HCT116 (cell line): ENCODE measurements around the gene OOSP4A. TPM values are rescaled to one million over a fixed set of nuclear protein-coding genes. Genes with fewer than 3 reads are reported as not detected.

Source experiments
- ATAC-seq: fragments of 200-7000 bp; cut with Tn5 transposase; 2 replicates; pipeline ENCODE4 v1.9.1; 2020; ENCODE audit warnings: mild to moderate bottlenecking, moderate library complexity
- BruUV-seq: library from RNA; stranded (reverse); fragments of 400-500 nt; replicated peaks from 2 replicates; lab custom pipeline; 2021; lab: Mats Ljungman, UMichigan
- CTCF ChIA-PET: fragments of 300-600 bp; sonication (Branson Sonifier 250); formaldehyde crosslinking; loops from one replicate; lab custom pipeline; 2021; ENCODE audit warnings: antibody characterized with exemption; lab: Charles Lee
- POLR2A ChIA-PET: fragments of 300-600, 350-600 bp; sonication (Branson Sonifier 250); formaldehyde crosslinking; loops from one replicate; lab custom pipeline; 2021; ENCODE audit warnings: antibody characterized with exemption; lab: Charles Lee
- RAD21 ChIA-PET, 2 experiments: fragments of 300-600 bp; sonication (Branson Sonifier 250); formaldehyde crosslinking; loops; one replicate each; lab custom pipeline; 2023; ENCODE audit warnings: low total read pairs in 2 of 2; ENCODE audit not compliant: uncharacterized antibody in 2 of 2, unreplicated experiment in 2 of 2, low non-redundant PET in 1 of 2; lab: Charles Lee
- DNase-seq: peaks from one replicate; pipeline ENCODE4 v3.0.0-alpha.2; 2010; ENCODE audit warnings: low read depth, low spot score
- H2AFZ ChIP-seq: fragments of 200-600 bp; shearing (Covaris generic), sonication (generic); 2 replicates; pipeline ENCODE4 v1.6.1; 2017; ENCODE audit warnings: low read depth, mixed run types, mixed read lengths, antibody characterized with exemption, low read length; ENCODE audit not compliant: poor library complexity, severe bottlenecking
- H3K27ac ChIP-seq: 2 replicates; pipeline ENCODE4 v1.5.1; 2012; ENCODE audit warnings: low read depth, low read length
- H3K27me3 ChIP-seq: fragments of 200-600 bp; sonication (generic); 2 replicates; pipeline ENCODE4 v1.6.1; 2016; ENCODE audit warnings: mixed run types, low read length, mixed read lengths; ENCODE audit not compliant: insufficient read depth
- H3K36me3 ChIP-seq, 2 experiments: fragments of 200-500 bp in 1 of 2; fragments of 200-600 bp in 1 of 2; sonication (Bioruptor generic) in 1 of 2; sonication (generic) in 1 of 2; 2 replicates each; pipeline versions ENCODE4 v1.5.1 to v1.6.1; 2014 to 2016; ENCODE audit warnings: low read length in 2 of 2, inconsistent platforms in 1 of 2, mixed read lengths in 1 of 2, mixed run types in 1 of 2; ENCODE audit not compliant: insufficient read depth in 2 of 2, control insufficient read depth in 1 of 2
- H3K4me1 ChIP-seq, 2 experiments: fragments of 200-600 bp in 1 of 2; sonication (generic) in 1 of 2; 2 replicates each; pipeline versions ENCODE4 v1.5.1 to v1.6.1; 2012 to 2017; ENCODE audit warnings: low read length in 2 of 2, inconsistent platforms in 1 of 2, mild to moderate bottlenecking in 1 of 2, mixed read lengths in 1 of 2, mixed run types in 1 of 2, moderate library complexity in 1 of 2; ENCODE audit not compliant: insufficient read depth in 2 of 2, control insufficient read depth in 1 of 2
- H3K4me2 ChIP-seq: fragments of 200-600 bp; sonication (generic); 2 replicates; pipeline ENCODE4 v1.6.1; 2017; ENCODE audit warnings: mixed run types, low read length, mixed read lengths
- H3K4me3 ChIP-seq, 2 experiments: fragments of 200-600 bp in 1 of 2; sonication (generic) in 1 of 2; replicated peaks in 1 of 2; 2 replicates each; pipeline ENCODE4 v1.5.1; 2011 to 2016; ENCODE audit warnings: low read length in 2 of 2, control low read depth in 1 of 2, low read depth in 1 of 2, mild to moderate bottlenecking in 1 of 2, mixed read lengths in 1 of 2, mixed run types in 1 of 2
- H3K79me2 ChIP-seq: fragments of 200-600 bp; sonication (generic); 2 replicates; pipeline ENCODE4 v1.6.1; 2017; ENCODE audit warnings: mild to moderate bottlenecking, mixed run types, low read length, moderate library complexity, mixed read lengths; ENCODE audit not compliant: insufficient read depth
- H3K9ac ChIP-seq: fragments of 200-600 bp; sonication (generic); 2 replicates; pipeline ENCODE4 v1.6.1; 2016; ENCODE audit warnings: low read length, mixed read lengths
- H3K9me2 ChIP-seq: fragments of 200-600 bp; sonication (generic), shearing (Covaris generic); 2 replicates; pipeline ENCODE4 v1.6.1; 2017; ENCODE audit warnings: mixed run types, mild to moderate bottlenecking, moderate library complexity; ENCODE audit not compliant: insufficient read depth
- H3K9me3 ChIP-seq, 2 experiments: fragments of 200-500 bp in 1 of 2; fragments of 200-600 bp in 1 of 2; sonication (Bioruptor generic) in 1 of 2; sonication (generic) in 1 of 2; 2 replicates each; pipeline ENCODE4 v1.6.1; 2014 to 2017; ENCODE audit warnings: low read length in 2 of 2, mixed read lengths in 2 of 2, inconsistent platforms in 1 of 2, low read depth in 1 of 2, mild to moderate bottlenecking in 1 of 2, mixed run types in 1 of 2, moderate library complexity in 1 of 2; ENCODE audit not compliant: control insufficient read depth in 1 of 2, insufficient read depth in 1 of 2
- H4K20me1 ChIP-seq: fragments of 200-600 bp; sonication (generic), shearing (Covaris generic); 2 replicates; pipeline ENCODE4 v1.6.1; 2017; ENCODE audit warnings: mixed run types, mild to moderate bottlenecking, moderate library complexity; ENCODE audit not compliant: insufficient read depth
- CBX3 ChIP-seq: IDR thresholded peaks from 2 replicates; pipeline ENCODE4 v1.6.1; 2012; ENCODE audit warnings: low read depth
- JUND ChIP-seq: IDR thresholded peaks from 2 replicates; pipeline ENCODE4 v1.6.1; 2012
- MAX ChIP-seq: IDR thresholded peaks from 2 replicates; pipeline ENCODE4 v1.6.1; 2012
- POLR2A ChIP-seq: IDR thresholded peaks from 2 replicates; pipeline ENCODE4 v1.7.0; 2011; ENCODE audit warnings: borderline replicate concordance; ENCODE audit not compliant: insufficient read depth, insufficient read length; ENCODE audit errors: extremely low read depth
- POLR2AphosphoS5 ChIP-seq: IDR thresholded peaks from 2 replicates; pipeline ENCODE4 v1.6.1; 2011; ENCODE audit warnings: mild to moderate bottlenecking, low read depth, low read length, moderate library complexity
- SIN3A ChIP-seq: IDR thresholded peaks from 2 replicates; pipeline ENCODE4 v1.6.1; 2012; ENCODE audit warnings: low read depth
- YY1 ChIP-seq: IDR thresholded peaks from 2 replicates; pipeline ENCODE4 v1.6.1; 2011; ENCODE audit warnings: low read length, low read depth, moderate library complexity, mild to moderate bottlenecking; ENCODE audit not compliant: insufficient replicate concordance; ENCODE audit errors: extremely low read depth
- ZFX ChIP-seq: fragments of 450-650 bp; IDR thresholded peaks from 2 replicates; pipeline ENCODE4 v1.6.1; 2017
- ZNF274 ChIP-seq: fragments of 200-500 bp; sonication (Bioruptor generic); IDR thresholded peaks from 2 replicates; pipeline ENCODE4 v1.6.1; 2014; ENCODE audit warnings: mild to moderate bottlenecking, low read depth, low read length, inconsistent platforms
- intact Hi-C: fragments of 100-400 bp; cut with micrococcal nuclease; formaldehyde crosslinking; loops from 2 replicates; pipeline ENCODE4 v1.10.0; 2022
- total RNA-seq: library from RNA; stranded (reverse); gene quantifications from one replicate; pipeline ENCODE4 v1.2.1, GENCODE V29; 2021; ENCODE audit not compliant: unreplicated experiment
- TF ChIP-seq, protein P1 (sequence below): IDR thresholded peaks from 2 replicates; pipeline ENCODE4 v1.6.1; 2012; ENCODE audit warnings: low read depth
- TF ChIP-seq, protein P2 (sequence below): IDR thresholded peaks from 2 replicates; pipeline ENCODE4 v1.6.1; 2011; ENCODE audit warnings: mild to moderate bottlenecking, low read length, moderate library complexity; ENCODE audit not compliant: insufficient replicate concordance; ENCODE audit errors: extremely low read depth

The OOSP4A gene
- total RNA-seq, 1 experiment from 2014 or later, result not detected

- no peak for TF ChIP-seq SIN3A
- TF ChIP-seq, protein P1, sequence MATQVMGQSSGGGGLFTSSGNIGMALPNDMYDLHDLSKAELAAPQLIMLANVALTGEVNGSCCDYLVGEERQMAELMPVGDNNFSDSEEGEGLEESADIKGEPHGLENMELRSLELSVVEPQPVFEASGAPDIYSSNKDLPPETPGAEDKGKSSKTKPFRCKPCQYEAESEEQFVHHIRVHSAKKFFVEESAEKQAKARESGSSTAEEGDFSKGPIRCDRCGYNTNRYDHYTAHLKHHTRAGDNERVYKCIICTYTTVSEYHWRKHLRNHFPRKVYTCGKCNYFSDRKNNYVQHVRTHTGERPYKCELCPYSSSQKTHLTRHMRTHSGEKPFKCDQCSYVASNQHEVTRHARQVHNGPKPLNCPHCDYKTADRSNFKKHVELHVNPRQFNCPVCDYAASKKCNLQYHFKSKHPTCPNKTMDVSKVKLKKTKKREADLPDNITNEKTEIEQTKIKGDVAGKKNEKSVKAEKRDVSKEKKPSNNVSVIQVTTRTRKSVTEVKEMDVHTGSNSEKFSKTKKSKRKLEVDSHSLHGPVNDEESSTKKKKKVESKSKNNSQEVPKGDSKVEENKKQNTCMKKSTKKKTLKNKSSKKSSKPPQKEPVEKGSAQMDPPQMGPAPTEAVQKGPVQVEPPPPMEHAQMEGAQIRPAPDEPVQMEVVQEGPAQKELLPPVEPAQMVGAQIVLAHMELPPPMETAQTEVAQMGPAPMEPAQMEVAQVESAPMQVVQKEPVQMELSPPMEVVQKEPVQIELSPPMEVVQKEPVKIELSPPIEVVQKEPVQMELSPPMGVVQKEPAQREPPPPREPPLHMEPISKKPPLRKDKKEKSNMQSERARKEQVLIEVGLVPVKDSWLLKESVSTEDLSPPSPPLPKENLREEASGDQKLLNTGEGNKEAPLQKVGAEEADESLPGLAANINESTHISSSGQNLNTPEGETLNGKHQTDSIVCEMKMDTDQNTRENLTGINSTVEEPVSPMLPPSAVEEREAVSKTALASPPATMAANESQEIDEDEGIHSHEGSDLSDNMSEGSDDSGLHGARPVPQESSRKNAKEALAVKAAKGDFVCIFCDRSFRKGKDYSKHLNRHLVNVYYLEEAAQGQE, result no peak
- no peak for TF ChIP-seq JUND
- no peak for TF ChIP-seq CBX3
- no peak for TF ChIP-seq ZNF274
- no peak for TF ChIP-seq POLR2A
- Histone ChIP-seq H3K27me3 (no peaks in the 10 kb centered on the region), H3K36me3 (no peaks in the 10 kb centered on the region), H3K27ac (no peak overlapping the region), H3K4me1 (0 out of 4 replicates have a peak, but pooled peaks cover 0 to 2% of the 10 kb centered on the region in 2 experiments), H2AFZ (no peak overlapping the region), H3K79me2 (no peaks in the 10 kb centered on the region), H3K9me2 (no peaks in the 10 kb centered on the region), H3K4me3 (no peak overlapping the region), H3K4me2 (no peak overlapping the region), H4K20me1 (no peaks in the 10 kb centered on the region), H3K9me3 (no peaks in the 10 kb centered on the region), H3K9ac (no peak overlapping the region)
- ChIA-PET CTCF (no interaction called here), RAD21 (no interaction called here), POLR2A (no interaction called here)
- intact Hi-C loops, result no loop called here
- no TSS peak for BruUV-seq
- DNase-seq, result no peak
- ATAC-seq, result no peak
These were observed 1.7 kb upstream of the OOSP4A start for GRCh38 chr11:59962107-59962482.

GRCh38 chr11:59965424-59965823 lies 1.6 kb downstream of the OOSP4A start:
- CTCF ChIA-PET, result no interaction called here
- H3K4me1 ChIP-seq, result no peaks in the 10 kb centered on the region
- H3K36me3 ChIP-seq, result no peaks in the 10 kb centered on the region
- intact Hi-C loops, result no loop called here
- no peak overlapping the region for H3K4me3 ChIP-seq
- H3K27me3 ChIP-seq, result no peaks in the 10 kb centered on the region
- no peak for DNase-seq
- no peak overlapping the region for H2AFZ ChIP-seq
- TF ChIP-seq, protein P2, sequence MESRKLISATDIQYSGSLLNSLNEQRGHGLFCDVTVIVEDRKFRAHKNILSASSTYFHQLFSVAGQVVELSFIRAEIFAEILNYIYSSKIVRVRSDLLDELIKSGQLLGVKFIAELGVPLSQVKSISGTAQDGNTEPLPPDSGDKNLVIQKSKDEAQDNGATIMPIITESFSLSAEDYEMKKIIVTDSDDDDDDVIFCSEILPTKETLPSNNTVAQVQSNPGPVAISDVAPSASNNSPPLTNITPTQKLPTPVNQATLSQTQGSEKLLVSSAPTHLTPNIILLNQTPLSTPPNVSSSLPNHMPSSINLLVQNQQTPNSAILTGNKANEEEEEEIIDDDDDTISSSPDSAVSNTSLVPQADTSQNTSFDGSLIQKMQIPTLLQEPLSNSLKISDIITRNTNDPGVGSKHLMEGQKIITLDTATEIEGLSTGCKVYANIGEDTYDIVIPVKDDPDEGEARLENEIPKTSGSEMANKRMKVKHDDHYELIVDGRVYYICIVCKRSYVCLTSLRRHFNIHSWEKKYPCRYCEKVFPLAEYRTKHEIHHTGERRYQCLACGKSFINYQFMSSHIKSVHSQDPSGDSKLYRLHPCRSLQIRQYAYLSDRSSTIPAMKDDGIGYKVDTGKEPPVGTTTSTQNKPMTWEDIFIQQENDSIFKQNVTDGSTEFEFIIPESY, result no peak
- TF ChIP-seq YY1 (no peak), MAX (no peak), ZFX (no peak), POLR2AphosphoS5 (no peak)
- TF ChIP-seq, protein P1, result no peak
- TF ChIP-seq, all 23 proteins: peak for 0
- ChIA-PET POLR2A (no interaction called here), RAD21 (no interaction called here)
- no peaks in the 10 kb centered on the region for H3K9me2 ChIP-seq
- H4K20me1 ChIP-seq, result no peaks in the 10 kb centered on the region
- no TSS peak for BruUV-seq
- no peaks in the 10 kb centered on the region for H3K9me3 ChIP-seq
- H3K27ac ChIP-seq, result no peak overlapping the region
- H3K79me2 ChIP-seq, result no peaks in the 10 kb centered on the region
- no peak overlapping the region for H3K9ac ChIP-seq
- H3K4me2 ChIP-seq, result no peak overlapping the region
- no peak for ATAC-seq
